ENCODE results near the gene SV2C.

SV2C gene

GRCh38 chr5:76283670-76284069 lies 200.5 kb downstream of the SV2C start:
- H3K9me3 ChIP-seq (ENCODE audit: insufficient read depth, low read length): no peaks in the 10 kb centered on the region
- no peaks in the 10 kb centered on the region for H3F3A ChIP-seq (ENCODE audit: insufficient read depth)
- no peak overlapping the region for H3K4me3 ChIP-seq (ENCODE audit: insufficient read depth, low read length, poor library complexity, severe bottlenecking)
- H2AFZ ChIP-seq (ENCODE audit: low read depth, low read length, severe bottlenecking): no peak overlapping the region
- H3K79me2 ChIP-seq (ENCODE audit: insufficient read depth, low read length): no peaks in the 10 kb centered on the region
- TF ChIP-seq CTCF (IDR thresholded peaks at IDR 0.05; ENCODE audit: insufficient read depth, low read length, poor library complexity, severe bottlenecking) (no peak), EZH2phosphoT487 (conservative IDR thresholded peaks at IDR 0.05; ENCODE audit: low read length) (no peak)
- no peaks in the 10 kb centered on the region for H4K20me1 ChIP-seq (ENCODE audit: low read depth, low read length)
- H3K9ac ChIP-seq (ENCODE audit: low read length): no peak overlapping the region
- no peaks in the 10 kb centered on the region for H3K9me2 ChIP-seq (replicated peaks; ENCODE audit: insufficient read depth, low read length)
- H3K4me2 ChIP-seq (ENCODE audit: low read depth, low read length, poor library complexity, severe bottlenecking): no peak overlapping the region
- H3K27me3 ChIP-seq (ENCODE audit: low read length): no peaks in the 10 kb centered on the region
- no peak overlapping the region for H3K27ac ChIP-seq (ENCODE audit: low read depth, low read length)
- H3K36me3 ChIP-seq (ENCODE audit: low read length): no peaks in the 10 kb centered on the region

- Histone ChIP-seq H2AFZ (ENCODE audit: low read depth, low read length, severe bottlenecking) (no peak overlapping the region), H3K79me2 (ENCODE audit: insufficient read depth, low read length) (no peaks in the 10 kb centered on the region), H3K27me3 (ENCODE audit: low read length) (no peaks in the 10 kb centered on the region), H3K4me2 (ENCODE audit: low read depth, low read length, poor library complexity, severe bottlenecking) (no peak overlapping the region), H3K27ac (ENCODE audit: low read depth, low read length) (no peak overlapping the region), H3F3A (ENCODE audit: insufficient read depth) (no peaks in the 10 kb centered on the region), H4K20me1 (ENCODE audit: low read depth, low read length) (no peaks in the 10 kb centered on the region), H3K9me3 (ENCODE audit: insufficient read depth, low read length) (no peaks in the 10 kb centered on the region), H3K9ac (ENCODE audit: low read length) (no peak overlapping the region), H3K9me2 (replicated peaks; ENCODE audit: insufficient read depth, low read length) (no peaks in the 10 kb centered on the region), H3K4me3 (ENCODE audit: insufficient read depth, low read length, poor library complexity, severe bottlenecking) (no peak overlapping the region), H3K36me3 (ENCODE audit: low read length) (no peaks in the 10 kb centered on the region)
- TF ChIP-seq EZH2phosphoT487 (conservative IDR thresholded peaks at IDR 0.05; ENCODE audit: low read length): no peak
- TF ChIP-seq CTCF (IDR thresholded peaks at IDR 0.05; ENCODE audit: insufficient read depth, low read length, poor library complexity, severe bottlenecking): no peak
Observed at GRCh38 chr5:76289692-76290091, 206.5 kb downstream of the SV2C start.

GRCh38 chr5:76290321-76290757 lies 207.2 kb downstream of the SV2C start:
- Histone ChIP-seq H3K27me3 (ENCODE audit: low read length) (no peaks in the 10 kb centered on the region), H3K36me3 (ENCODE audit: low read length) (no peaks in the 10 kb centered on the region), H3F3A (ENCODE audit: insufficient read depth) (no peaks in the 10 kb centered on the region), H3K4me2 (ENCODE audit: low read depth, low read length, poor library complexity, severe bottlenecking) (no peak overlapping the region), H4K20me1 (ENCODE audit: low read depth, low read length) (no peaks in the 10 kb centered on the region), H2AFZ (ENCODE audit: low read depth, low read length, severe bottlenecking) (no peak overlapping the region), H3K9me3 (ENCODE audit: insufficient read depth, low read length) (no peaks in the 10 kb centered on the region), H3K79me2 (ENCODE audit: insufficient read depth, low read length) (no peaks in the 10 kb centered on the region), H3K27ac (ENCODE audit: low read depth, low read length) (no peak overlapping the region), H3K9me2 (replicated peaks; ENCODE audit: insufficient read depth, low read length) (no peaks in the 10 kb centered on the region), H3K9ac (ENCODE audit: low read length) (no peak overlapping the region), H3K4me3 (ENCODE audit: insufficient read depth, low read length, poor library complexity, severe bottlenecking) (no peak overlapping the region)
- no peak for TF ChIP-seq CTCF (IDR thresholded peaks at IDR 0.05; ENCODE audit: insufficient read depth, low read length, poor library complexity, severe bottlenecking)
- TF ChIP-seq EZH2phosphoT487 (conservative IDR thresholded peaks at IDR 0.05; ENCODE audit: low read length): no peak

Measured in SU-DHL-6 (cell line).